ENCODE data around the gene MT1E.
"Not testable (repeated sequence)": the region's sequence is repeated elsewhere in the genome, so short reads cannot be mapped to it uniquely, and the experiment has no call there.

Gene MT1E

GRCh38 chr16:56665286-56666261 lies 40.0 kb downstream of the MT1E start:
- peaks cover 14% of the 10 kb centered on the region for H3K4me1 ChIP-seq (ENCODE audit: control insufficient read depth, insufficient read depth, low read length)
- not testable (repeated sequence) for H3K36me3 ChIP-seq (ENCODE audit: control insufficient read depth in 2 of 2, insufficient read depth in 2 of 2, low read length in 2 of 2); H3K27ac ChIP-seq (ENCODE audit: low read length); H3K9ac ChIP-seq (ENCODE audit: low read length in 2 of 2); H3K9me3 ChIP-seq (ENCODE audit: control insufficient read depth in 2 of 2, low read length in 2 of 2); H3K4me3 ChIP-seq (ENCODE audit: low read length in 2 of 2)
- H3K27me3 ChIP-seq (ENCODE audit: control insufficient read depth in 1 of 2, insufficient read depth in 2 of 2, low read length in 2 of 2): peaks cover 56 to 63% of the 10 kb centered on the region in 2 donors

GRCh38 chr16:56667581-56668571 lies 42.3 kb downstream of the MT1E start, which contains the start of gene MT1G:
Gene MT1G (minus strand): TSS chr16:56668065. CDS start chr16:56667993, 72 bp downstream.
- H3K36me3 ChIP-seq (ENCODE audit: control insufficient read depth in 2 of 2, insufficient read depth in 2 of 2, low read length in 2 of 2): no peaks in the 10 kb centered on the region
- H3K27me3 ChIP-seq (ENCODE audit: control insufficient read depth in 1 of 2, insufficient read depth in 2 of 2, low read length in 2 of 2): peaks cover 50 to 52% of the 10 kb centered on the region in 2 donors
- peaks cover 14% of the 10 kb centered on the region for H3K4me1 ChIP-seq (ENCODE audit: control insufficient read depth, insufficient read depth, low read length)
- no peaks in the 10 kb centered on the region for H3K9me3 ChIP-seq (ENCODE audit: control insufficient read depth in 2 of 2, low read length in 2 of 2)
- no peak within 1 kb of the TSS for H3K27ac ChIP-seq (ENCODE audit: low read length)
- peak within 1 kb of the TSS in 1 of 2 donors; percentile 47 for H3K4me3 ChIP-seq (ENCODE audit: low read length in 2 of 2)
- H3K9ac ChIP-seq (ENCODE audit: low read length in 2 of 2): no peak within 1 kb of the TSS

- Histone ChIP-seq H3K9ac (ENCODE audit: low read length in 2 of 2) (no peak within 1 kb of the TSS), H3K27me3 (ENCODE audit: control insufficient read depth in 1 of 2, insufficient read depth in 2 of 2, low read length in 2 of 2) (peaks cover 45 to 51% of the 10 kb centered on the region in 2 donors)
Measured at GRCh38 chr16:56669005-56669839, 43.6 kb downstream of the MT1E start, which contains the start of gene MT1H. Gene MT1H (plus strand): TSS chr16:56669814. CDS start chr16:56669885, 71 bp downstream.

GRCh38 chr16:56669840-56670619 lies 44.4 kb downstream of the MT1E start:
- H3K9ac ChIP-seq (ENCODE audit: low read length in 2 of 2): no peak overlapping the region
- H3K4me3 ChIP-seq (ENCODE audit: low read length in 2 of 2): no peak overlapping the region
- no peaks in the 10 kb centered on the region for H3K36me3 ChIP-seq (ENCODE audit: control insufficient read depth in 2 of 2, insufficient read depth in 2 of 2, low read length in 2 of 2)
- H3K4me1 ChIP-seq (ENCODE audit: control insufficient read depth, insufficient read depth, low read length): peaks cover 14% of the 10 kb centered on the region
- peaks cover 40 to 54% of the 10 kb centered on the region in 2 donors for H3K27me3 ChIP-seq (ENCODE audit: control insufficient read depth in 1 of 2, insufficient read depth in 2 of 2, low read length in 2 of 2)
- H3K27ac ChIP-seq (ENCODE audit: low read length): no peak overlapping the region
- H3K9me3 ChIP-seq (ENCODE audit: control insufficient read depth in 2 of 2, low read length in 2 of 2): no peaks in the 10 kb centered on the region

More at GRCh38 chr16:56669005-56669839, 43.6 kb downstream of the MT1E start, which contains the start of gene MT1H:
- Histone ChIP-seq H3K9me3 (ENCODE audit: control insufficient read depth in 2 of 2, low read length in 2 of 2) (no peaks in the 10 kb centered on the region), H3K36me3 (ENCODE audit: control insufficient read depth in 2 of 2, insufficient read depth in 2 of 2, low read length in 2 of 2) (no peaks in the 10 kb centered on the region), H3K4me3 (ENCODE audit: low read length in 2 of 2) (no peak within 1 kb of the TSS), H3K27ac (ENCODE audit: low read length) (no peak within 1 kb of the TSS), H3K4me1 (ENCODE audit: control insufficient read depth, insufficient read depth, low read length) (peaks cover 14% of the 10 kb centered on the region)

- Histone ChIP-seq H3K4me1 (ENCODE audit: control insufficient read depth, insufficient read depth, low read length) (peaks cover 14% of the 10 kb centered on the region), H3K4me3 (ENCODE audit: low read length in 2 of 2) (no peak overlapping the region), H3K9me3 (ENCODE audit: control insufficient read depth in 2 of 2, low read length in 2 of 2) (no peaks in the 10 kb centered on the region), H3K9ac (ENCODE audit: low read length in 2 of 2) (no peak overlapping the region), H3K27ac (ENCODE audit: low read length) (no peak overlapping the region), H3K27me3 (ENCODE audit: control insufficient read depth in 1 of 2, insufficient read depth in 2 of 2, low read length in 2 of 2) (peaks cover 42 to 60% of the 10 kb centered on the region in 2 donors), H3K36me3 (ENCODE audit: control insufficient read depth in 2 of 2, insufficient read depth in 2 of 2, low read length in 2 of 2) (no peaks in the 10 kb centered on the region)
Measured at GRCh38 chr16:56670620-56670934, 45.0 kb downstream of the MT1E start.

GRCh38 chr16:56671691-56672090 lies 46.1 kb downstream of the MT1E start:
- H3K36me3 ChIP-seq (ENCODE audit: control insufficient read depth in 2 of 2, insufficient read depth in 2 of 2, low read length in 2 of 2); H3K9ac ChIP-seq (ENCODE audit: low read length in 2 of 2); H3K27ac ChIP-seq (ENCODE audit: low read length); H3K4me3 ChIP-seq (ENCODE audit: low read length in 2 of 2); H3K9me3 ChIP-seq (ENCODE audit: control insufficient read depth in 2 of 2, low read length in 2 of 2): not testable (repeated sequence)
- peaks cover 17% of the 10 kb centered on the region for H3K4me1 ChIP-seq (ENCODE audit: control insufficient read depth, insufficient read depth, low read length)
- peaks cover 47 to 67% of the 10 kb centered on the region in 2 donors for H3K27me3 ChIP-seq (ENCODE audit: control insufficient read depth in 1 of 2, insufficient read depth in 2 of 2, low read length in 2 of 2)

GRCh38 chr16:56672171-56672570 lies 46.6 kb downstream of the MT1E start:
- H3K4me1 ChIP-seq (ENCODE audit: control insufficient read depth, insufficient read depth, low read length): peaks cover 17% of the 10 kb centered on the region
- not testable (repeated sequence) for H3K9ac ChIP-seq (ENCODE audit: low read length in 2 of 2); H3K27ac ChIP-seq (ENCODE audit: low read length); H3K4me3 ChIP-seq (ENCODE audit: low read length in 2 of 2); H3K36me3 ChIP-seq (ENCODE audit: control insufficient read depth in 2 of 2, insufficient read depth in 2 of 2, low read length in 2 of 2); H3K9me3 ChIP-seq (ENCODE audit: control insufficient read depth in 2 of 2, low read length in 2 of 2)
- H3K27me3 ChIP-seq (ENCODE audit: control insufficient read depth in 1 of 2, insufficient read depth in 2 of 2, low read length in 2 of 2): peaks cover 46 to 62% of the 10 kb centered on the region in 2 donors

- Histone ChIP-seq H3K27ac (ENCODE audit: low read length) (no peak overlapping the region), H3K9me3 (ENCODE audit: control insufficient read depth in 2 of 2, low read length in 2 of 2) (no peaks in the 10 kb centered on the region), H3K27me3 (ENCODE audit: control insufficient read depth in 1 of 2, insufficient read depth in 2 of 2, low read length in 2 of 2) (peaks cover 40 to 55% of the 10 kb centered on the region in 2 donors), H3K36me3 (ENCODE audit: control insufficient read depth in 2 of 2, insufficient read depth in 2 of 2, low read length in 2 of 2) (no peaks in the 10 kb centered on the region), H3K9ac (ENCODE audit: low read length in 2 of 2) (no peak overlapping the region), H3K4me3 (ENCODE audit: low read length in 2 of 2) (no peak overlapping the region), H3K4me1 (ENCODE audit: control insufficient read depth, insufficient read depth, low read length) (peaks cover 15% of the 10 kb centered on the region)
Measured at GRCh38 chr16:56672761-56673536, 47.4 kb downstream of the MT1E start.

- H3K27me3 ChIP-seq (ENCODE audit: control insufficient read depth in 1 of 2, insufficient read depth in 2 of 2, low read length in 2 of 2): peaks cover 34 to 45% of the 10 kb centered on the region in 2 donors
- H3K27ac ChIP-seq (ENCODE audit: low read length): no peak overlapping the region
- H3K9me3 ChIP-seq (ENCODE audit: control insufficient read depth in 2 of 2, low read length in 2 of 2): no peaks in the 10 kb centered on the region
- H3K4me1 ChIP-seq (ENCODE audit: control insufficient read depth, insufficient read depth, low read length): peaks cover 11% of the 10 kb centered on the region
- H3K9ac ChIP-seq (ENCODE audit: low read length in 2 of 2): no peak overlapping the region
- H3K36me3 ChIP-seq (ENCODE audit: control insufficient read depth in 2 of 2, insufficient read depth in 2 of 2, low read length in 2 of 2): no peaks in the 10 kb centered on the region
- no peak overlapping the region for H3K4me3 ChIP-seq (ENCODE audit: low read length in 2 of 2)
Measured at GRCh38 chr16:56673921-56674320, 48.3 kb downstream of the MT1E start.
